Measurements from ENCODE around the gene PCGF1. TPM values are rescaled to one million over a fixed set of nuclear protein-coding genes. Genes with fewer than 3 reads are reported as not detected.
A peak's percentile ranks its signal among the peaks of the same experiment; 100 is the strongest.

The PCGF1 gene
- total and polyA plus RNA-seq, 2 of the 13 experiments (the other 11 are each of a cell fraction or from before 2014, with no cell fraction given) = 20.4 to 22.6 TPM

- TF ChIP-seq NR2F2 (IDR thresholded peaks at IDR 0.05; ENCODE audit: borderline replicate concordance, low read depth) (peak; percentile 51; the same call in 1 of the 2 replicates), GATA4 (IDR thresholded peaks at IDR 0.05; ENCODE audit: borderline replicate concordance, low read depth) (peak; percentile 46; the same call in 1 of the 2 replicates), YEATS2 (CRISPR knock-in tag; IDR thresholded peaks at IDR 0.05; ENCODE audit: borderline replicate concordance) (peak; percentile 90; the same call in 1 of the 2 replicates), DDIT3 (CRISPR knock-in tag; IDR thresholded peaks at IDR 0.05) (no peak), NFE2 (CRISPR knock-in tag; IDR thresholded peaks at IDR 0.05) (no peak; the same call in 1 of the 2 replicates), SMARCC2 (IDR thresholded peaks at IDR 0.05) (no peak), RCOR2 (CRISPR knock-in tag; IDR thresholded peaks at IDR 0.05) (peak; percentile 58), ZNF101 (CRISPR knock-in tag; IDR thresholded peaks at IDR 0.05; ENCODE audit: borderline replicate concordance, low read depth) (0 out of 2 replicates have a peak, but pooled peaks have one; percentile 77), SYNCRIP (IDR thresholded peaks at IDR 0.05; ENCODE audit: insufficient read depth, low read depth, low read length) (no peak), JUN (CRISPR knock-in tag; IDR thresholded peaks at IDR 0.05) (peak; percentile 21; the same call in 1 of the 2 replicates), SATB2 (CRISPR knock-in tag; IDR thresholded peaks at IDR 0.05) (0 out of 2 replicates have a peak, but pooled peaks have one; percentile 52), ZNF276 (CRISPR knock-in tag; IDR thresholded peaks at IDR 0.05; ENCODE audit: low read depth) (peak; percentile 82), ZNF891 (CRISPR knock-in tag; IDR thresholded peaks at IDR 0.05) (peak; percentile 97), DMAP1 (CRISPR knock-in tag; IDR thresholded peaks at IDR 0.05) (peak; percentile 93), ZFP90 (CRISPR knock-in tag; IDR thresholded peaks at IDR 0.05; ENCODE audit: borderline replicate concordance) (peak; percentile 95), PHF21A (CRISPR knock-in tag; IDR thresholded peaks at IDR 0.05) (peak; percentile 83; the same call in 1 of the 2 replicates), SOX13 (IDR thresholded peaks at IDR 0.05) (0 out of 2 replicates have a peak, but pooled peaks have one; percentile 46), SOX13 (CRISPR knock-in tag; conservative IDR thresholded peaks at IDR 0.05 in 1 of 2, IDR thresholded peaks at IDR 0.05 in 1 of 2) (peak; percentile 68 to 71; a peak in 3 of 4 replicates)
- TF ChIP-seq, protein P1, sequence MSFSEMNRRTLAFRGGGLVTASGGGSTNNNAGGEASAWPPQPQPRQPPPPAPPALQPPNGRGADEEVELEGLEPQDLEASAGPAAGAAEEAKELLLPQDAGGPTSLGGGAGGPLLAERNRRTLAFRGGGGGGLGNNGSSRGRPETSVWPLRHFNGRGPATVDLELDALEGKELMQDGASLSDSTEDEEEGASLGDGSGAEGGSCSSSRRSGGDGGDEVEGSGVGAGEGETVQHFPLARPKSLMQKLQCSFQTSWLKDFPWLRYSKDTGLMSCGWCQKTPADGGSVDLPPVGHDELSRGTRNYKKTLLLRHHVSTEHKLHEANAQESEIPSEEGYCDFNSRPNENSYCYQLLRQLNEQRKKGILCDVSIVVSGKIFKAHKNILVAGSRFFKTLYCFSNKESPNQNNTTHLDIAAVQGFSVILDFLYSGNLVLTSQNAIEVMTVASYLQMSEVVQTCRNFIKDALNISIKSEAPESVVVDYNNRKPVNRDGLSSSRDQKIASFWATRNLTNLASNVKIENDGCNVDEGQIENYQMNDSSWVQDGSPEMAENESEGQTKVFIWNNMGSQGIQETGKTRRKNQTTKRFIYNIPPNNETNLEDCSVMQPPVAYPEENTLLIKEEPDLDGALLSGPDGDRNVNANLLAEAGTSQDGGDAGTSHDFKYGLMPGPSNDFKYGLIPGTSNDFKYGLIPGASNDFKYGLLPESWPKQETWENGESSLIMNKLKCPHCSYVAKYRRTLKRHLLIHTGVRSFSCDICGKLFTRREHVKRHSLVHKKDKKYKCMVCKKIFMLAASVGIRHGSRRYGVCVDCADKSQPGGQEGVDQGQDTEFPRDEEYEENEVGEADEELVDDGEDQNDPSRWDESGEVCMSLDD (CRISPR knock-in tag; IDR thresholded peaks at IDR 0.05; ENCODE audit: borderline replicate concordance) = no peak; the same call in 1 of the 2 replicates
- TF ChIP-seq, protein P2, sequence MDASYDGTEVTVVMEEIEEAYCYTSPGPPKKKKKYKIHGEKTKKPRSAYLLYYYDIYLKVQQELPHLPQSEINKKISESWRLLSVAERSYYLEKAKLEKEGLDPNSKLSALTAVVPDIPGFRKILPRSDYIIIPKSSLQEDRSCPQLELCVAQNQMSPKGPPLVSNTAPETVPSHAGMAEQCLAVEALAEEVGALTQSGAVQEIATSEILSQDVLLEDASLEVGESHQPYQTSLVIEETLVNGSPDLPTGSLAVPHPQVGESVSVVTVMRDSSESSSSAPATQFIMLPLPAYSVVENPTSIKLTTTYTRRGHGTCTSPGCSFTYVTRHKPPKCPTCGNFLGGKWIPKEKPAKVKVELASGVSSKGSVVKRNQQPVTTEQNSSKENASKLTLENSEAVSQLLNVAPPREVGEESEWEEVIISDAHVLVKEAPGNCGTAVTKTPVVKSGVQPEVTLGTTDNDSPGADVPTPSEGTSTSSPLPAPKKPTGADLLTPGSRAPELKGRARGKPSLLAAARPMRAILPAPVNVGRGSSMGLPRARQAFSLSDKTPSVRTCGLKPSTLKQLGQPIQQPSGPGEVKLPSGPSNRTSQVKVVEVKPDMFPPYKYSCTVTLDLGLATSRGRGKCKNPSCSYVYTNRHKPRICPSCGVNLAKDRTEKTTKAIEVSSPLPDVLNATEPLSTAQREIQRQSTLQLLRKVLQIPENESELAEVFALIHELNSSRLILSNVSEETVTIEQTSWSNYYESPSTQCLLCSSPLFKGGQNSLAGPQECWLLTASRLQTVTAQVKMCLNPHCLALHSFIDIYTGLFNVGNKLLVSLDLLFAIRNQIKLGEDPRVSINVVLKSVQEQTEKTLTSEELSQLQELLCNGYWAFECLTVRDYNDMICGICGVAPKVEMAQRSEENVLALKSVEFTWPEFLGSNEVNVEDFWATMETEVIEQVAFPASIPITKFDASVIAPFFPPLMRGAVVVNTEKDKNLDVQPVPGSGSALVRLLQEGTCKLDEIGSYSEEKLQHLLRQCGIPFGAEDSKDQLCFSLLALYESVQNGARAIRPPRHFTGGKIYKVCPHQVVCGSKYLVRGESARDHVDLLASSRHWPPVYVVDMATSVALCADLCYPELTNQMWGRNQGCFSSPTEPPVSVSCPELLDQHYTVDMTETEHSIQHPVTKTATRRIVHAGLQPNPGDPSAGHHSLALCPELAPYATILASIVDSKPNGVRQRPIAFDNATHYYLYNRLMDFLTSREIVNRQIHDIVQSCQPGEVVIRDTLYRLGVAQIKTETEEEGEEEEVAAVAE (CRISPR knock-in tag; IDR thresholded peaks at IDR 0.05; ENCODE audit: borderline replicate concordance) = peak; percentile 95
Measured at GRCh38 chr2:74472086-74472944, 35.2 kb downstream of the PCGF1 start, which contains the start of gene MRPL53 (continued).
